Right atrium auricular region (tissue), 2 donors: ENCODE data around the gene AKT2. TPM values are rescaled to one million over a fixed set of nuclear protein-coding genes. Genes with fewer than 3 reads are reported as not detected.
A peak's percentile ranks its signal among the peaks of the same experiment; 100 is the strongest.

Source experiments
- DNase-seq: peaks from one replicate; pipeline ENCODE4 v3.0.0-alpha.2; 2019; ENCODE audit warnings: low spot score
- H3K27ac ChIP-seq, 2 donors: fragments of 200-600 bp; sonication (generic); 1 replicate in 1 of 2; 2 replicates in 1 of 2; pipeline ENCODE4 v1.5.1; 2016 to 2019
- H3K27me3 ChIP-seq, 2 donors: fragments of 200-600 bp; sonication (generic); one replicate each; pipeline versions ENCODE4 v1.5.1 to v1.6.0; 2017 to 2019
- H3K36me3 ChIP-seq: fragments of 200-600 bp; sonication (generic); one replicate; pipeline ENCODE4 v1.5.1; 2016
- H3K4me1 ChIP-seq, 2 donors: fragments of 200-600 bp; sonication (generic); one replicate each; pipeline versions ENCODE4 v1.5.1 to v1.6.0; 2017 to 2019
- H3K4me3 ChIP-seq, 2 donors: fragments of 200-600 bp; sonication (generic); 1 replicate in 1 of 2; 2 replicates in 1 of 2; pipeline ENCODE4 v1.5.1; 2017 to 2019; ENCODE audit warnings: mild to moderate bottlenecking in 1 of 2, moderate library complexity in 1 of 2
- H3K9me3 ChIP-seq, 2 donors: fragments of 200-600 bp; sonication (generic); one replicate each; pipeline ENCODE4 v1.5.1; 2019
- CTCF ChIP-seq, 2 donors: fragments of 200-600 bp; sonication (generic); IDR thresholded peaks; one replicate each; pipeline ENCODE4 v1.5.1; 2019; ENCODE audit warnings: antibody characterized with exemption in 2 of 2
- total RNA-seq, 2 donors: library from RNA; depleted of rRNA; stranded (reverse); fragments of >200 nt; gene quantifications; one replicate each; pipeline ENCODE4 v1.1.0, GENCODE V29; 2016

The AKT2 gene
- total RNA-seq, 2 donors from 2014 or later, result 63.3 to 76.7 TPM

- no peak for TF ChIP-seq CTCF (IDR thresholded peaks at IDR 0.05)
- H3K4me3 ChIP-seq, result no peak overlapping the region
- no peaks in the 10 kb centered on the region for H3K27me3 ChIP-seq
- H3K9me3 ChIP-seq, result no peaks in the 10 kb centered on the region
- DNase-seq, result no peak
- no peak overlapping the region for H3K27ac ChIP-seq
- no peaks in the 10 kb centered on the region for H3K36me3 ChIP-seq
- H3K4me1 ChIP-seq, result no peaks in the 10 kb centered on the region
These were observed 12.9 kb upstream of the AKT2 start for GRCh38 chr19:40298026-40298425.

DNA sequence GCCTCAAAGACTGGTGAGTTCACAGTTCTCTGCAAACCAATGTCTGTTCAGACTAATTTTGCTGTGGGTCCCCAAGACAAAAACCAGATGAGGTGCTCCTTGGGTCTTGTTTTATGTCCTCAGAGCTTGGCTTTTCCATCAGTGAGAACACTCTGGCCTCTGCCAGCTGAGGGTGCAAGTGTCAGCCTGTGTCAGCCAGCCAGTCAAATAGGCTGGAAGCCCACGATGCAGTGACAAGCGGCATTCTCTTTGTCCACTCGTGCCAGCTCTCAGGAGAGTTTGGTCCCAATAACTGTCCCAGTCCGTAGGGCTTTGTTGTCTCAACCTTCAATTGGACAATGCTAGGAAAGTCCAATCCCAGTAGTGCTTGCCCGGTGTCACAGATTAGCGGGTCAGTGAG, 9.4 kb upstream of the AKT2 start:
- H3K4me1 ChIP-seq, result no peaks in the 10 kb centered on the region
- H3K36me3 ChIP-seq, result no peaks in the 10 kb centered on the region
- no peaks in the 10 kb centered on the region for H3K9me3 ChIP-seq
- H3K4me3 ChIP-seq, result no peak overlapping the region
- H3K27me3 ChIP-seq, result no peaks in the 10 kb centered on the region
- H3K27ac ChIP-seq, result no peak overlapping the region
- no peak for DNase-seq
- no peak for TF ChIP-seq CTCF (IDR thresholded peaks at IDR 0.05)

- H3K4me3 ChIP-seq, result no peak overlapping the region
- no peaks in the 10 kb centered on the region for H3K9me3 ChIP-seq
- no peak overlapping the region for H3K27ac ChIP-seq
- no peaks in the 10 kb centered on the region for H3K27me3 ChIP-seq
- no peak for TF ChIP-seq CTCF (IDR thresholded peaks at IDR 0.05)
- peaks cover 0 to 30% of the 10 kb centered on the region in 2 donors for H3K4me1 ChIP-seq
- H3K36me3 ChIP-seq, result no peaks in the 10 kb centered on the region
- DNase-seq, result no peak
These were observed 1.9 kb upstream of the AKT2 start for GRCh38 chr19:40286971-40287421.

- TF ChIP-seq CTCF (IDR thresholded peaks at IDR 0.05), result no peak
- peak overlapping the region; percentile 97 to 99 for H3K27ac ChIP-seq
These were observed 1.3 kb upstream of the AKT2 start for GRCh38 chr19:40286235-40286970.

GRCh38 chr19:40285353-40286234, 449 bp upstream of the AKT2 start:
- Histone ChIP-seq H3K27ac (peak overlapping the region; percentile 97 to 99), H3K9me3 (no peaks in the 10 kb centered on the region), H3K4me1 (peaks cover 0 to 44% of the 10 kb centered on the region in 2 donors), H3K36me3 (no peaks in the 10 kb centered on the region), H3K27me3 (no peaks in the 10 kb centered on the region), H3K4me3 (peak overlapping the region; percentile 94 to 97)
- peak; percentile 99 for DNase-seq
- no peak for TF ChIP-seq CTCF (IDR thresholded peaks at IDR 0.05)

More at GRCh38 chr19:40286235-40286970, 1.3 kb upstream of the AKT2 start:
- no peak for DNase-seq
- H3K4me3 ChIP-seq, result peak overlapping the region in 1 of 2 donors; percentile 94
- H3K4me1 ChIP-seq, result peaks cover 0 to 36% of the 10 kb centered on the region in 2 donors
- no peaks in the 10 kb centered on the region for H3K27me3 ChIP-seq
- H3K36me3 ChIP-seq, result no peaks in the 10 kb centered on the region
- H3K9me3 ChIP-seq, result no peaks in the 10 kb centered on the region
